OCI-LY3 (cell line): ENCODE data around the gene KLRC1.
"Not testable (repeated sequence)": the region's sequence is repeated elsewhere in the genome, so short reads cannot be mapped to it uniquely, and the experiment has no call there.

Experiments
- H2AFZ ChIP-seq: fragments of 200-600, 300-600 bp; shearing (Covaris generic); 2 replicates; pipeline ENCODE4 v1.6.0; 2014; ENCODE audit warnings: antibody characterized with exemption, low read depth, low read length
- H3K27ac ChIP-seq: fragments of 200-600, 300-600 bp; sonication (generic); 2 replicates; pipeline ENCODE4 v1.5.1; 2014; ENCODE audit warnings: mild to moderate bottlenecking, low read length, moderate library complexity, mixed read lengths
- H3K27me3 ChIP-seq: fragments of 200-600, 300-600 bp; sonication (generic); 2 replicates; pipeline ENCODE4 v1.6.1; 2014; ENCODE audit warnings: low read depth, low read length, mixed read lengths
- H3K36me3 ChIP-seq: fragments of 200-600, 300-600 bp; sonication (generic); replicated peaks from 2 replicates; pipeline ENCODE3; 2014; ENCODE audit warnings: low read depth, low read length, mixed read lengths
- H3K4me1 ChIP-seq: fragments of 300-600, 200-600 bp; sonication (generic); 2 replicates; pipeline ENCODE4 v1.6.1; 2014; ENCODE audit warnings: low read length, mixed read lengths
- H3K4me2 ChIP-seq: fragments of 200-600, 300-600 bp; sonication (generic); 2 replicates; pipeline ENCODE4 v1.6.1; 2014; ENCODE audit warnings: low read length, mixed read lengths
- H3K4me3 ChIP-seq: fragments of 300-600, 200-600 bp; sonication (generic); 2 replicates; pipeline ENCODE4 v1.5.1; 2014; ENCODE audit warnings: antibody characterized with exemption, mild to moderate bottlenecking, low read length, moderate library complexity
- H3K79me2 ChIP-seq: fragments of 300-600, 200-600 bp; shearing (Covaris generic); 2 replicates; pipeline ENCODE4 v1.6.1; 2014; ENCODE audit warnings: mild to moderate bottlenecking, low read length, mixed read lengths
- H3K9ac ChIP-seq: fragments of 300-600, 200-600 bp; shearing (Covaris generic); 2 replicates; pipeline ENCODE4 v1.6.0; 2014; ENCODE audit warnings: mild to moderate bottlenecking, low read length, moderate library complexity
- H3K9me3 ChIP-seq: fragments of 200-600, 300-600 bp; shearing (Covaris generic); 2 replicates; pipeline ENCODE4 v1.6.1; 2014; ENCODE audit warnings: low read length, mixed read lengths; ENCODE audit not compliant: insufficient read depth
- H4K20me1 ChIP-seq: fragments of 200-600, 300-600 bp; sonication (generic); 2 replicates; pipeline ENCODE4 v1.6.1; 2016; ENCODE audit warnings: low read length, mixed read lengths; ENCODE audit not compliant: insufficient read depth
- EZH2phosphoT487 ChIP-seq: fragments of 200-600 bp; shearing (Covaris generic); IDR thresholded peaks from 2 replicates; pipeline ENCODE4 v1.6.1; 2018; ENCODE audit warnings: antibody characterized with exemption, mixed run types, low read depth
- TF ChIP-seq, protein P1 (sequence below): fragments of 200-600, 300-600 bp; sonication (generic); IDR thresholded peaks from 2 replicates; pipeline ENCODE4 v1.5.1; 2014; ENCODE audit warnings: antibody characterized with exemption, low read length, low read depth

KLRC1 gene

GRCh38 chr12:10491766-10492165, 38.6 kb upstream of the KLRC1 start:
- Histone ChIP-seq H3K4me1 (no peaks in the 10 kb centered on the region), H3K36me3 (no peaks in the 10 kb centered on the region), H3K27ac (no peak overlapping the region), H3K27me3 (no peaks in the 10 kb centered on the region), H2AFZ (no peak overlapping the region), H3K9ac (no peak overlapping the region), H3K4me2 (no peak overlapping the region), H3K9me3 (no peaks in the 10 kb centered on the region), H3K79me2 (no peaks in the 10 kb centered on the region), H3K4me3 (no peak overlapping the region), H4K20me1 (no peaks in the 10 kb centered on the region)
- TF ChIP-seq, protein P1, sequence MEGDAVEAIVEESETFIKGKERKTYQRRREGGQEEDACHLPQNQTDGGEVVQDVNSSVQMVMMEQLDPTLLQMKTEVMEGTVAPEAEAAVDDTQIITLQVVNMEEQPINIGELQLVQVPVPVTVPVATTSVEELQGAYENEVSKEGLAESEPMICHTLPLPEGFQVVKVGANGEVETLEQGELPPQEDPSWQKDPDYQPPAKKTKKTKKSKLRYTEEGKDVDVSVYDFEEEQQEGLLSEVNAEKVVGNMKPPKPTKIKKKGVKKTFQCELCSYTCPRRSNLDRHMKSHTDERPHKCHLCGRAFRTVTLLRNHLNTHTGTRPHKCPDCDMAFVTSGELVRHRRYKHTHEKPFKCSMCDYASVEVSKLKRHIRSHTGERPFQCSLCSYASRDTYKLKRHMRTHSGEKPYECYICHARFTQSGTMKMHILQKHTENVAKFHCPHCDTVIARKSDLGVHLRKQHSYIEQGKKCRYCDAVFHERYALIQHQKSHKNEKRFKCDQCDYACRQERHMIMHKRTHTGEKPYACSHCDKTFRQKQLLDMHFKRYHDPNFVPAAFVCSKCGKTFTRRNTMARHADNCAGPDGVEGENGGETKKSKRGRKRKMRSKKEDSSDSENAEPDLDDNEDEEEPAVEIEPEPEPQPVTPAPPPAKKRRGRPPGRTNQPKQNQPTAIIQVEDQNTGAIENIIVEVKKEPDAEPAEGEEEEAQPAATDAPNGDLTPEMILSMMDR: no peak
- TF ChIP-seq EZH2phosphoT487: no peak

DNA sequence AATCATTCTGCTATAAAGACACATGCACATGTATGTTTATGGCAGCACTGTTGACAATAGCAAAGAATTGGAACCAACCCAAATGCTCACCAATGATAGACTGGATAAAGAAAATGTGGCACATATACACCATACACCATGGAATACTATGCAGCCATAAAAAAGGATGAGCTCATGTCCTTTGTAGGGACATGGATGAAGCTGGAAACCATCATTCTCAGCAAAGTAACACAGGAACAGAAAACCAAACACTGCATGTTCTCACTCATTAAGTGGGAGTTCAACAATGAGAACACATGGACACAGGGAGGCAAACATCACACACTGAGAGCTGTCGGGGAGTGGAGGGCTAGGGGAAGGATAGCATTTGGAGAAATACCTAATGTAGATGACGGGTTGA, 34.2 kb upstream of the KLRC1 start:
- H3K9me3 ChIP-seq, H3K4me3 ChIP-seq, H3K4me1 ChIP-seq, H3K27ac ChIP-seq, H3K9ac ChIP-seq, H4K20me1 ChIP-seq, H2AFZ ChIP-seq, H3K36me3 ChIP-seq, H3K79me2 ChIP-seq, H3K4me2 ChIP-seq, H3K27me3 ChIP-seq: not testable (repeated sequence)

GRCh38 chr12:10481901-10482300, 28.7 kb upstream of the KLRC1 start:
- not testable (repeated sequence) for H3K4me3 ChIP-seq, H3K27ac ChIP-seq, H4K20me1 ChIP-seq, H2AFZ ChIP-seq, H3K9me3 ChIP-seq, H3K4me2 ChIP-seq, H3K79me2 ChIP-seq, H3K9ac ChIP-seq, H3K36me3 ChIP-seq, H3K27me3 ChIP-seq, H3K4me1 ChIP-seq

- H3K4me3 ChIP-seq, H4K20me1 ChIP-seq, H3K4me2 ChIP-seq, H3K9ac ChIP-seq, H3K27me3 ChIP-seq, H3K27ac ChIP-seq, H3K9me3 ChIP-seq, H3K4me1 ChIP-seq, H2AFZ ChIP-seq, H3K36me3 ChIP-seq, H3K79me2 ChIP-seq: not testable (repeated sequence)
Measured at GRCh38 chr12:10472808-10473207, 19.6 kb upstream of the KLRC1 start.

GRCh38 chr12:10469701-10470100, 16.5 kb upstream of the KLRC1 start:
- no peak overlapping the region for H3K4me2 ChIP-seq
- H3K79me2 ChIP-seq: no peaks in the 10 kb centered on the region
- no peak overlapping the region for H2AFZ ChIP-seq
- peaks cover 7% of the 10 kb centered on the region for H3K4me1 ChIP-seq
- H4K20me1 ChIP-seq: no peaks in the 10 kb centered on the region
- TF ChIP-seq EZH2phosphoT487: no peak
- TF ChIP-seq, protein P1: no peak
- no peak overlapping the region for H3K9ac ChIP-seq
- no peaks in the 10 kb centered on the region for H3K27me3 ChIP-seq
- H3K36me3 ChIP-seq: no peaks in the 10 kb centered on the region
- H3K9me3 ChIP-seq: no peaks in the 10 kb centered on the region
- no peak overlapping the region for H3K4me3 ChIP-seq
- no peak overlapping the region for H3K27ac ChIP-seq

DNA sequence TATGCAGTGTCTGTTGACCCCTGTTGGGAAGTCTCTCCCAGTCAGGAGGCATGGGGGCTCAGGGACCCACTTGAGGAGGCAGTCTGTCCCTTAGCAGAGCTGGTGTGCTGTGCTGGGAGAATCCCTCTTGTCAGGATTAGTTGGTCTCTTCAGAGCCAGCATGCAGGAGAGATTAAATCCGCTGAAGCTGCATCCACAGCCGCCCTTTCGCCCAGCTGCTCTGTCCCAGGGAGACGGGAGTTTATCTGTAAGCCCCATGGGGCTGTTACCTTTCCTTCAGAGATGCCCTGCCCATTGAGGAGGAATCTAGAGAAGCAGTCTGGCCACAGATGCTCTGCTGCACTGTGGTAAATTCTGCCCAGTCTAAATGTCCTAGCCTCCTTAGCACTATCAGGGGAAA, 13.1 kb upstream of the KLRC1 start:
- Histone ChIP-seq H3K79me2 (no peaks in the 10 kb centered on the region), H3K27ac (no peak overlapping the region), H3K4me3 (no peak overlapping the region), H3K9ac (no peak overlapping the region), H3K4me1 (peaks cover 7% of the 10 kb centered on the region), H3K36me3 (no peaks in the 10 kb centered on the region), H3K4me2 (no peak overlapping the region), H3K27me3 (no peaks in the 10 kb centered on the region), H4K20me1 (no peaks in the 10 kb centered on the region), H3K9me3 (no peaks in the 10 kb centered on the region; the same call in 1 of the 2 replicates), H2AFZ (no peak overlapping the region)
- no peak for TF ChIP-seq EZH2phosphoT487
- TF ChIP-seq, protein P1: no peak
